Right hindlimb (tissue), 1 donor: Measurements from ENCODE around the gene USP36.
"Not testable (repeated sequence)": the region's sequence is repeated elsewhere in the genome, so short reads cannot be mapped to it uniquely, and the experiment has no call there.

Source experiments
- DNase-seq: peaks from one replicate; pipeline ENCODE4 v3.0.0-alpha.2; 2018

USP36 gene

DNA sequence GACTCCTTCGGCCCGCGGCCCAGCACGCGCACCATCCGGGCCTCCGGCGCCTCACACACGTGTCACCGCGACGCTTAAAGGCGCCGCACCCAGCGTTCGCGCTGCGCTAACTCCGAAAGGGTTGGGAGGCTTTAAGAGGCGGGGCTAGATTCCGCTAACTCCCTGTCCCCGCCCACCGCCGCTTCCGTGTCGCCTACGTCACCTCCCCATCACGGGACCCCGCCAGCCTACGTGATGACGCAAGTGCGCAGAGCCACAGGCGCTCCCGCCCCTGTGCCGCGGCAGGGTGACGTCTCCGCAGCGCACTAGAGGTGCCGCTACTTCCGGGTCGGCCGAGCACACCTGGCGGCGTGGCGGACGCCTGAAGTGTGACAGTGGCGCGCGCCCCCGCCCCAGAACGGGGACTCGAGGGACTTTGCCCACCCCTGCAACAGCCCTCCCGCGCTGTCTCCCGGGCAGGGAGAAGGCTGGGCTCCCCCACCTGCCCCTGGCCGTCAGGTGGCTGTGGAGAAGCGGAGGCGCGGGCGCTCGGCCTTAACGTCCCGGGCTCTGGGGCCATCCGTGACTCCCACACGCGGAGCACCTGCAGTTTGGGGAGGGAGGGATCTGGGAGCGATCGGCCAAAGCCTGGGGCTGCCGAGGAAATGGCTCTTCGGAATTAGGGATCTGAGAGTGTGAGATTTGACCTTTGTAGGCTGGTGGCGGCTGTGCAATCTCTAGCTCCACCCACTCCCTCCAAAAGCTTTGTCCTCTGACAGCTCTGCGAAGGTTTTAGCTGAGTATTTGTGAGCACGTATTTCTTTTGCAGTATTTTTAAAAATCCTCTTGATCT is at the start of gene USP36:
Gene USP36 (minus strand): TSS at position 35 of the 832 bp plus-strand sequence. CDS start 4,451 bp downstream, outside the sequence.
- peak; percentile 99 for DNase-seq

DNA sequence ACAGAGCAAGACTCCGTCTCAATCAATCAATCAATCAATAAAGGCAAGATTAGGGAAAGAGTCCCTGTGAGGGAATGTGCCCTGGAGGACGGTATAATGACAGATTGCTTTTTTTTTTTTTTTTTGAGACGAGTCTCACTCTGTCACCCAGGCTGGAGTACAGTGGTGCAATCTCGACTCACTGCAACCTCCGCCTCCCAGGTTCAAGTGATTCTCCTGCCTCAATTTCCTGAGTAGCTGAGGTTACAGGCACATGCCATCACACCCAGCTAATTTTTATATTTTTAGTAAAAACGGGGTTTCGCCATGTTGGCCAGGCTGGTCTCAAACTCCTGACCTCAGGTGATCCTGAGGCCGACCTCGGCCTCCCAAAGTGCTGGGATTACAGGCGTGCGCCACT is 49.5 kb upstream of the USP36 start:
- not testable (repeated sequence) for DNase-seq

DNA sequence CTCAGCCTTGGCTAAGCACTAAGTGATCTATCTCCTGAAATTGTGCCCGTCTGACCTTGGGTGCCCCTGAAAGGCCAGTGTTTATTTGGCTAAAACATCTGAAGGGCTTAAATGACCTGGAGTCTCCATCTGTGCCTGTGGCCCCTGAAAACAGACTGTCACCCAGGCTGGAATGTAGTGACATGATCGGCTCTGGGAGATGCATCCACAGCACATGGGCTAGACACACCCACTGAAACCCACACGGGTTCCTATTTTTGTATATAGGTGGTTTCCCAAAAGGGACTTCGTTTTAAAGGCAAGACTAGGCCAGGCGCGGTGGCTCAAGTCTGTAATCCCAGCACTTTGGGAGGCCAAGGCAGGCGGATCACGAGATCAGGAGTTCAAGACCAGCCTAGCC is 48.9 kb upstream of the USP36 start:
- DNase-seq: no peak

DNA sequence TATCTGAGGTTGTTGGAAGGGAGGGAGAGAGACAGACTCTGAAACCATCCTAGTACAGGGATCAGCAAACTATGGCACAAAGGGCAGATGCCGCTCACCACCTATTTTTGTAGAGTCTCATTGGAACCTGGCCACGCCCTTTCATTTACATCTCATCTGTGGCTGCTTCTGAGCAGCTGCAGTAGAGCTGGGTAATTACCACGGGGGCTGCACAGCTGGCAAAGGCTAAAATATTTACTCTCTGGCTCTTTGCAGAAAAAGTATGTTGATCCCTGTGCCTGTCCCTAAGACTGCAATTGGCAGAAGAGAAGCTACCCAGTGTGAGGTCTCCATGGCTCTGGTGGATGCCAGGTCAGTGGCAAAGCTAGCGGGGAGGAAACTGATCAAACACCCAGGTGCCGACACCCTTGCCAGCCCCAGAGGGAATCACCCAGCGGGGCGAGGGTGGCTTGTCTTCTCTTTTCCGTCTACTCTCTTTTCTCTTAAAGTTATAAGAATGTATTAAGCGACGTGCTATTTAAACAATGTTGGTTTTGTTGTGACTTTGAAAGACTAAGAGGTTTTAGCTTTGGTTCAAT is 48.4 kb upstream of the USP36 start:
- peak; percentile 61 for DNase-seq

DNA sequence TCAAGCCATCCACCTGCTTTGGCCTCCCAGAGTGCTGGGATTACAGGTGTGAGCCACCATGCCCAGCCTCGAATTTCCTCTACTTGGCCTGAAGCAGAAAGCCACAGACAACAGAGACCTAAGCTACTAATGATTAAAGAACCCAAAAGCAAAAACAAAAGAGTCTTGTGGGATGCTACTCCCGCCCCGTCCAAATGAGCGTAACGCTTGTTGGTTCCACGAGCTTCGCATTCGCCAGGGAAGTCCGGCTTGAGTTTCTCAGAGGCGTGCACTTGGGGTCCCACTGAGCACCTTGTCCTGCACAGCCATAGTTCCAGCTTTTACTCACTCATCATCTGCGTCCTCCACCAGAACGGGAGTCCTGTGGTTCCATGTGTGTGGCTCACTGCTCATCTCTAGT is 46.3 kb upstream of the USP36 start:
- no peak for DNase-seq

DNA sequence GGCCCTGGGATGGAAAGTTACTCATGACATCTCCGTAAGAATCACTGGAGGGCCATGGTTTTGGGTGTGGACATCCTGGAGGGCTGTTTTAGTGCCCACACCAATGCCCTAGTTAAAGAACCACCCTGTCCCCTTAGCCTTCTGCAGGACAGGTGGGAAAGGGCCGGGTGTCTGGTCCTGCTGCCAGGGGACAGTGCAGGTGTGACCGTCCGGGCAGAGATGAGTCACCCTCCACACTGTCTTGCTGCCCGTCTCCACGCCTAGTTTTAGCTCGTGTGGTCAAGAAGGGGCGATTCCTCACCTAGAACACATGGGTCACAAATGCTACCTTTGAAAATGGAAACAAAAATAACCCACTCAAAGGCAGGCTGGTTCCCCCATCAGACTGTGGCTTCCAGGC is 45.3 kb upstream of the USP36 start:
- DNase-seq: no peak

DNA sequence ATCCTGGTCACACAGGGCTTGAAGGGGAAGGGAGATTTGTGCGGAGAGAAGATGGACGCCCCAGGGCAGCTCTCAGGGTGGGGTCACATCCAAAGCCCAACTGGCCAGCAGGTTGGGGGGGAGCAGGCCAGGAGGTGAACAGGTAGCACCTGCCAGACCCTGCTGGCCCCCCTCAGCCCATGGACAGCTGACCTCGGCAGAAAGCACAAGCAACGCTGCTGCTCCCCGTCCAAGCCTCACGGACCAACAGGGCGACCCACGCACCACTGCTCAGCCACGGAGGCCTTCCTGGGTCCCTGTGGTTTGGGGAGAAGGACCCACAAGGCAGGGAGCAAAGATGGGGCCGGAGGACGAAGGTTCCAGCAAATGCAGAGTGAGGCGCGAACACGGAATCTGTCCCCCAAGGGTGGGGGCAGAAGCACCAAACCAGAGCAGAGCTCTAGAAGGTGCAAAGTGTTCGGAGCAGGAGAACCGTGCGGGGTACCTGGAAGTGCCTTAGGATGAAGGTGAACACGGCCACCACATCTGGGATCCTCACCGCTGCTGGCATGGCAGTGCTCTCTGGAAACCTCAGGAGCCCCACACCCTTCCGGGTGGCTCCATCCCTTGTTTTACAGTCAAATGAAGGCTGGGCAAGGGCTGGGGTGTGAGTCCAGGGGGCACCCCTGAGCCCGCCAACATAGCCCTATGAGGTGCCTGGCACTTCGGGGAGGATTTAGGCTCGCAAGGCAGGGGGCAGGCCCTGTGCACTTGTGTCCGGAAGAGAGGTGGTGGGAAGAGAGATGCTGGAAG is 44.5 kb upstream of the USP36 start:
- no peak for DNase-seq

DNA sequence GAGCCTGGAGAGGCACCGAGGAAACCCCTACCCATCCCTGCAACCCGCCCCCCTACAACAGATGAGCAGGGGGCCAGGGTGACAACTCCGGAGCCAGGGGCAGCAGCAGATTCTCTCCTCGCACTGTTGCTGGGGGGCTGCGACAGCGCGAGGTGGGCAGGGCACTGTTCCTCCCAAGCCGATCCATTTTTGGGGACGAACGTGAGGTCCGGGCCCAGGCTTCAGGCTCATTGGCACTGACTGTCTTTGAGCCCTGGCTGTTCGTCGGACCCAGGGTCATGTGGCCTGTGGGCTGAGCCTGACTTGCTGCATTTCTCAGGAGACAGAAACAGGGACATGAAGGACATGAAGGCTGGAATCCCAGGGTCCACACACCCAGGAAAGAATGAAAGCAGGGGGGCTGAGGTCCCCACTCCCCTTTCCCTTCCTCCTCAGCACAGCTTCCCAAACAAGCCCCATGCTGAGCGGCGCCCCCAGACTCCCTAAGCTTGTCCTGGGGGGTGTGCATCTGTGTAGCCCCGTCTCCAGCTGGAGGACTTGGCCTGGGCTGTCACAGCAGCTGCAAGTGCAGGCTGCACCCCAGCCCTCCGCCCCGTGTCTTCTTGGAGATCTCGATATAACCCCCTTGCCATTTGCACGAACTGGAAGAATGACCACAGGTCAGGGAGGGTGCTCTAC is 43.7 kb upstream of the USP36 start:
- peak; percentile 73 for DNase-seq

DNA sequence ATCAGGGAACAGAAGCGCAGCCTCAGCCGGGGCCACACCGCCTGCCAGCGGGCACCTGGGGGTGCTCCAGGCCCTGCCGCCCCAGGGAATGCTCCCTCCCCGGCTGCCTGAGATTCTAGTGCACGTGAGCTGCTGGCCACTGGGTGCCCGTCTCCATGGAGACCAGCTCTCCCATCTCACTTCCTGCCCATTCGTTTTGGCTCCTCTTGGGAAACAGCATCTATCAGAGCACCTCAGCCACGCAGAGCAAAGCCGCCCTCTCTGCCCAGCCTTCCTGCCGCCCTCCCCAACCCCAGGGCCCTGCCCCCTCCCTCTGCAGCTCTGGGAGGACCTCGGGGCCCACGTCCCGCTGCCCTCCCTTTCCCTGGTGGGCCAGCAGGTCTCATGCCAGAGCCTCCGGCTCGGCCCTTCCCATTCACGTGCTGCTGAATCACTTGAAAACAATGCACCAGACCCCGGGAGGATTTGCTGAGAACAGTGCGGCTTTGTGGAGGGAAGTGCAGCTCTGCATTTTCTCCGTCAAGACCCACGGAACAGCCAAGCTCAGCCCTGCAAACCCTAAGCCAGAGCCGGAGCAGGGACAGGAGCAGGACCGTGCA is 43.0 kb upstream of the USP36 start:
- DNase-seq: peak; percentile 91

DNA sequence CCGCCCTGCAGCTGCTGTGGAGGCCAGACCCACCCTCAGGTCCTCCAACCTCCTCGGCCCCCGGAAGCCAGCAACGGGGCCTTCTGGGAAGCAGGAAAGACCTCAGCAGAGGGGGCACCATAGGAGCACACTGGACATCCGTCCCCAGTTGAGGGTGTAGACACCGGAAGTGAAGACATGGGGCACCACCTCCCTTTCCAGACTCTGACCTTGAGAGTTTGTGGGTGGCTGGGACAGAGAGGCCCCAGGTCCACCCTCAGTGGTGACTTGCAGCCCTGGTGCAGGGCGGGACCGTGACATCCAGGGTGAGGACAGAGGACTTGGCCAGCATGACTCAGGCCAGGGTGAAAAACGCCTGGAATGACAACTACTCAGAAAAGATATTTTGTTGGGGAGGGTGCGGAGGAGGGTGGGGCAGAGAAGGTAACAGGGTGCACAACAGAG is 42.5 kb upstream of the USP36 start:
- DNase-seq: peak; percentile 85

DNA sequence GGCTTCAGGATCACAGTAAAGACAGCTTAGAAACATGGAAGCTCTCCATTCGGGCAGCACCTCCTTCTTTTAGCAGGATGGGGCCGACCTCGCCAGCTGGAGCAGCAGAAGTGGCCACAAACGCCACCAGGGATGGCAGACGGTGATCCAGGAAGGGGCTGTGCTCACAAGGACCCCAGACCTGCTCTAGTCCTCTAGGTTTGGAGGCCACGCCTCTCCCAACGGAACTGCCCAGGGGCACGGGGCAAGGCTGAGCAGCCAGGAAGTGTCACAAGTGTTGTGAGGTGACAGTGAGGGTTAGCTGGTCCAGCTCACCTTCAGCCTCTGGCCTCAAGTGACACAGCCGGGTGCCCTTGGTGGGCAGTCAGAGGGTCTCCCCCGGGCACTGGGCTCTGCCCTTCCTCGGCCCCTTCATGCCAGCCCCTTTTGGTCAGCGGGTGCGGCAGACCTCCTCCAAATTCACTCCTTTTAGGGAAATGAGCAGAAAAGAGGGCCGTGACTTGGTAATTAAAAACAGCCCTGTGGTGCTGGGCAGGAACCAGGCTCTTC is 42.0 kb upstream of the USP36 start:
- DNase-seq: no peak

DNA sequence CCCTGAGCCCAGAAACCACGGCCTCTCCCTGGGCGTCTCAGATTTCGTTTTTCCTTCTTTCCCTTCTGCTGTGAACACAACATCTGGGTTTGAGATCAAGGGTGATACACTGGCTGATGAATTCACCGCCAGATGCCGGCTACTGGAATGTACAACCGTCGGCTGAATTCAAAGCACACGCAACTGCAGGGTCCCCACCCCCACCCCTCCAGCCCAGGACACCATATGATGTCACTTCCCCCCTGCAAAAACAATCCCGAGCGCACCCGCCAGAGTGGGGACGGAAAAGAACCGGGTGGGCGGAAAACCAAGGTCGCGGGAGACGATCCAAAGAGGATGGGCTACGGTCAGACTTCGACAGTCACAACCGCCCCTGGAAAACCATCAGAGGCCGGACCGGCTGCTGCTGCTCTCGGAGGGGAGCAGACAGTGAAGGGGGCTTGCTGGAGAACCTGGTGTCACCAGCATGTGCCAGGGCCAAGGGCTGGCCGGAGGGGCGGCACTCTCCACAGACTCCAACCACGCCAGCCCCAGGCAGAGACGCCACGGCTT is 39.1 kb upstream of the USP36 start:
- peak; percentile 95 for DNase-seq

DNA sequence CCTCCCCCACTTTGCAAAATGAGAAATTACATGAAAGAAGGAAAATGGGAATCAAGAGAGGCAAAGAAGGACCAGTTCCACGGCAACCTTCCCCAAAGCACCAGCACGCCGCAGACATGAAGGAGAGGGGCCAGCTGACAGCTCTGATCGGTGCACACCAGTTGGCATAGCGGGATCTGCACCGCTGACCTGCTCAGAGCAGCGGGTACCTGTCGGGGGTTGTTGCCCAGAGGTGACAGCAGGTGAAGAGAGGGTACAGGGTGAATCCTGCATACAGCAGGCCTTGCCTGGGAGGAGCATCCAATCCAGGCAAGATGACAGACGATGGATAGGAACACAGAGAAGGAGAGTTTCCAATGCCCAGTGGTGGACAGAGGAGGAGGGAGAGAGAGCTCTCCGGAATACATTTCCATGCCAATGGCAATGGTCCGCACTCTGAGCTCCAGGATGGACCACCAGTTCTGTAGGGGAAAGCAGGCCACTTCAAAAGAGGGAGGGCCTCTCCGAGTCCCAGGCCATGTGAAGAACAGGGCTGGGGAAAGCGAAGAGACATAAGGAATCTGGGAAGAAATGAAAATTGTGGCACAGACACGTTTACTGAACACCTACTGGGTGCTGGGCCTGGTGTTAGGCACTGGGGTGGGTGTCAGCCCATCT is 38.4 kb upstream of the USP36 start:
- no peak for DNase-seq

DNA sequence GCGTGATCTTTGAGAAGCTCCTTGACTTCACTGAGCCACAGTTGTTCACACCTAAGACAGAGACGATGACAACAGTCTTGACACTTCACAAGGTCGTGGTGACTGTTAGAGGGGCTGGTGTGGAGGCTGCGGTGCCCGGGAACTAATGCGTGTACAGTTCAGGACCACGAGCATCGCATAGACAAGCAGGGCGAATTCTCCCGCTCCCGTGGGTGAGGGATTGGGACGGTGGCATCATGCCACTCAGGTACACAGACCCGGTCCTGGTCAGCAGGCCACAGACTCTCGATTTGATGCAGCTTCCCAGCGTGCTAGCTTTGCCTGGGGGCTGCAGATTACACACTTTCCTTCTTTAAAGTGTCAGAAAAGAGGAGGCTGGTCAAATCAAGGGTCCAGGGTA is 37.6 kb upstream of the USP36 start:
- DNase-seq: no peak

DNA sequence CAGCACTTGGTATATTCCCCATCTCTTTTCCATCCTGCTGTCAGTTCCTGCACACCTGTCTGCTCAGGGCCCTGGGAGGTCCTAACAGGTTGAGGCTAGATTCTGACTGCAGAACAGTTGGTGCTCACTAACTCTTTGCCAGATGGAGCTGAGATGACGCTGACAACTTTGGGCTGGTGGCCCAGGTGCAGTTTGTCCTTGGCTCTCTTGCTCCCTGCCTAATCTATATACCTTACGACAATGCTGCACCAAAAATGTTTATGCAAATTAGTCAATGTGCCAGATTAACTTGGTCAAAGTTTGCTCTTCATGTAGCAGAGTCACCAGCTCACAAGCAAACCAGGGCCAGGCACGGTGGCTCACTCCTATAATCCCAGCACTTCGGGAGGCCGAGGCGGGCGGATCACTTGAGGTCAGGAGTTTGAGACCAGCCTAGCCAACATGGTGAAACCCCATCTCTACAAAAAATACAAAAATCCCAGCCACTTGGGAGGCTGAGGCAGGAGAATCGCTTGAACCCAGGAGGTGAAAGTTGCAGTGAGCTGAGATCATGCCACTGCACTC is 36.4 kb upstream of the USP36 start:
- DNase-seq: peak; percentile 33

DNA sequence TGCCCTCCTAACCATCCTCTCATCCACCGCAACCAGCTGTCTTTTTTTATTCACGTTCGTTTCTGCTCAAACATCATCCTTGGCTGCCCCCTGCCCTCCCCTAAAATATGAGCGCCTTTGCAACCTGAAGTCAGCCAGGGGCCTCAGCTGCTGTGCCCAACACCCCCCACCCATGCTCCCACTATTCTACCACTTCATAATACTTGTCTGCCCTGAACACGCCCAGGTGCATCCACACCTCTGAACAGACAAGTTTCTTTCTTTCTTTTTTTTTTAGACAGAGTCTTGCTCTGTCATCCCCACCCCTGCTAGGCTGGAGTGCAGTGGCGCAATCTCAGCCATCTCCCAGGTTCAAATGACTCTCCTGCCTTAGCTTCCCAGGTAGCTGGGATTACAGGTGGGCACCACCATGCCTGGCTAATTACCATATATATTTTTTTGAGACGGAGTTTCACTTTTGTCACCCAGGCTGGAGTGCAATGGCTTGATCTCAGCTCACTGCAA is 35.5 kb upstream of the USP36 start:
- no peak for DNase-seq

DNA sequence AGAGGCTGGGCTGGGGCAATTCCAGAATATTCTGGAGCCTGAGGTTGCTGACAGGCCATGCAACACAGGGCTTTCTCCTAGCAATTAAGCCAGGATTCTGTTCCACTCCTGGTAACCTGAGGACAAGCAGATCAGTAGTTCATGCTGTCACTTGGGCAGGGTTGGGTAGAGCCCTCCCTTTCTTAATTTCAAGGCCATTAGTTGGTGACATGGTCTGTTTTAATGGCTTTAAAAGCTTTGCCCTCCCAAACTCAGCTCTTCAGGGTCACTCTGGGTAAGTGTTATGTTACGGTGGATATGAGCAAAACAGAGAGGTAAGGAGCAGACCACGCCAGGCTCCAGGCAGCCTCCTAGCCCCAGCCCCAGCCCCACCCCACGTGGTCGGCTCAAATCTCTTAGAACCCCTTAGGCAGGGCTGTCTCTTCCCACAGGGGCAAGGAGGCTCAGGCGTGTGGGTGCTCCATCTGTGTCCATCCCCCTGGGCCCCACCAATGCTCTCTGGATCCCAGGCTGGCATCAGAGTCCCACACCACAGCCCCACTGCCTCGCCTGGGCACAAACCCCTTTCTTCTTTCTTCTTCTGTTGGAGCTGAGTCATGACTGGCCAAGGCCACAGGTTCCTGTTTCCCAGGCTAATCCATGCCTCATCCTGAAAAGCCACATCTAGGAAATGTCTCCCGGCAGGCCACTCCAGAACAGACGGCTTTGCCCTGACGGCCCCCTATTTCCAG is 34.9 kb upstream of the USP36 start:
- DNase-seq: peak; percentile 36

DNA sequence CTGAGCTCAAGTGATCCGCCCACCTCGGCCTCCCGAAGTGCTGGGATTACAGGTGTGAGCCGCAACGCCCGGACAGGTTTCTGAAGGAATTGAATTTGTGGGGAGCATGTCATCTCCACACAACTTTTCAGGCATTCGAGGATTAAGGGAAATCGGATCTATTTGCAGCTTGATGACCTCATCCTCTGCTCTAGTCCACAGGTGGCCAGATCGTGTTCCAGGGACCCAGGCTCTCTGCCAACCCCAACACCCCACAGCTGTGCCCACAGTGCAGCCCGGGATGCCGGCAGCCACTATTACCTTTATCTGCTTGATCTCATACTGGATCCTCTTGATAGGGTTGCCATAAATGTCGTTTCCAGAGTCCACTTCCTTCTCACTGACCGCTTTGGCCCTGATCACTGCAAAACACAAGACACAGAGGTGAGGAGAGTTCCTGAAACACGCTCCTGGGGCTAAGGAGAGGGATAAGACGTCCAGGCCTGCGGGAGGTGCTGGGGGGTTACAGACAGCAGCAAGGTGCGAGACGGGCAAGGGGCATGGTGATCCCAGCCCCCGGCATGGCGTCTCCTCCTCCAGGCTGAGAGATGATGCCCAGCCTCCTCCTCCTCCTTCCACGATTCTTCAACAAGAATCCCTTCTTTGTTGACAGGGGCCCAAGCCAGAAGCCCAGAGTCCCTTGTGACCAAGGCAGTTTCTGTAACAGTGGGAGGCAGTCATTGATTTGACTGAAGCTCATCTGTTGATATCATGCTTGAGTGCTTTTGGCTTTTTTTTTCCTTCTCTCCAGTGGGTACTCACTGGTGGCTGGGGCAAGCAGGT is 33.1 kb upstream of the USP36 start:
- DNase-seq: peak; percentile 62

DNA sequence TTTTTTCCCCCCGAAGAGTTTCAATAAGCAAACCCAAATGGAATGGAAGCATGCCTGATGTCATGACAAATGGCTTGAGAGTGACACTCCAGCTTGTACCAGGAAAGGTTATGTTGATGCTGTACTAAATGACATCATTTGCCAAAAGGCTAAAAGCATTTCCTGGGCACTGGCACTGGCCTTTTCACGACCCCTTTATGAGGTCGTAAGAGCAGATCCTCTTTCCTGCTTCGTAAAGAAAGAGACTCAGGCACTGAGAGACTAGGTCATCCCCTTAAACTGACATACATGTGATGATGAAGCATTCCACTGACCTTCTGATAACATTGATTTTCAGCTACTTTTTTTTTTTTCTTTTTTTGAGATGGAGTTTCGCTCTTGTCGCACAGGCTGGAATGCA is 31.9 kb upstream of the USP36 start:
- DNase-seq: no peak
